Esophagus squamous epithelium (tissue), 5 donors: ENCODE measurements around the gene TNFRSF18. TPM values are rescaled to one million over a fixed set of nuclear protein-coding genes. Genes with fewer than 3 reads are reported as not detected.

Experiments
- DNase-seq: peaks from one replicate; lab custom pipeline; 2025; lab: John Stamatoyannopoulos, UW
- H3K27ac ChIP-seq, 4 donors: fragments of 200-600 bp; sonication (generic); one replicate each; pipeline ENCODE4 v1.5.1; 2016 to 2019; ENCODE audit warnings: mild to moderate bottlenecking in 1 of 4
- H3K27me3 ChIP-seq, 4 donors: fragments of 200-600 bp; sonication (generic); 1 replicate in 3 of 4; 2 replicates in 1 of 4; pipeline versions ENCODE4 v1.5.1 to v1.6.0; 2017 to 2021; ENCODE audit warnings: antibody characterized with exemption in 1 of 4
- H3K36me3 ChIP-seq, 3 donors: fragments of 200-600 bp; sonication (generic); one replicate each; pipeline ENCODE4 v1.5.1; 2016 to 2019
- H3K4me1 ChIP-seq, 3 donors: fragments of 200-600 bp; sonication (generic); one replicate each; pipeline ENCODE4 v1.5.1; 2017 to 2019
- H3K4me3 ChIP-seq, 4 donors: fragments of 200-600 bp; sonication (generic); 1 replicate in 3 of 4; 2 replicates in 1 of 4; pipeline ENCODE4 v1.5.1; 2016 to 2019; ENCODE audit warnings: mild to moderate bottlenecking in 2 of 4, moderate library complexity in 1 of 4
- H3K9me3 ChIP-seq, 3 donors: fragments of 200-600 bp; sonication (generic); one replicate each; pipeline ENCODE4 v1.5.1; 2016 to 2019
- CTCF ChIP-seq, 6 experiments: fragments of 450-650 bp in 4 of 6; fragments of 200-600 bp in 2 of 6; sonication (generic) in 2 of 6; IDR thresholded peaks; one replicate each; pipeline ENCODE4 v1.5.1; 2016 to 2019; ENCODE audit warnings: antibody characterized with exemption in 6 of 6, mild to moderate bottlenecking in 4 of 6, moderate library complexity in 4 of 6
- POLR2A ChIP-seq, 4 donors: fragments of 450-650 bp; IDR thresholded peaks; one replicate each; pipeline ENCODE4 v1.6.1; 2017; ENCODE audit warnings: antibody characterized with exemption in 4 of 4, mild to moderate bottlenecking in 4 of 4, moderate library complexity in 3 of 4
- WGBS, 2 donors: methylation state at CpG; one replicate each; pipeline ENCODE4 v1.1.5; 2018; 5-methylcytosine and 5-hydroxymethylcytosine counted together
- intact Hi-C: fragments of 100-400 bp; cut with DNase I; formaldehyde crosslinking; loops from one replicate; pipeline ENCODE4 v1.15.0; 2022
- total RNA-seq, 4 donors: library from RNA; depleted of rRNA; stranded (reverse); fragments of >200 nt; gene quantifications; one replicate each; pipeline ENCODE4 v1.1.0, GENCODE V29; 2016
- donor health status: DM: yes; HTN: yes; CAD: no.

Gene TNFRSF18
- total RNA-seq, 4 donors from 2014 or later = 2.0 to 21.0 (median 2.8) TPM

- Histone ChIP-seq H3K27me3 (peaks cover 0 to 65% (median 12%) of the 10 kb centered on the region in 4 donors), H3K27ac (no peak overlapping the region), H3K36me3 (peaks cover 0 to 2% (median 0%) of the 10 kb centered on the region in 3 donors), H3K9me3 (no peaks in the 10 kb centered on the region), H3K4me3 (peak overlapping the region in 1 of 4 donors; percentile 9), H3K4me1 (peaks cover 7 to 47% (median 32%) of the 10 kb centered on the region in 3 donors)
- no CpG with 5 or more reads among the region's 11 CpGs for WGBS, 2 donors
- intact Hi-C loops = loop anchor here (10.0 kb wide), 1 partner anchor 116 kb away; no protein-coding TSS in a partner anchor
- TF ChIP-seq POLR2A (IDR thresholded peaks at IDR 0.05) = no peak
- no peak for TF ChIP-seq CTCF (IDR thresholded peaks at IDR 0.05)
- DNase-seq = no peak
Observed at GRCh38 chr1:1240348-1240732, 33.9 kb upstream of the TNFRSF18 start.

GRCh38 chr1:1239614-1240347, 33.4 kb upstream of the TNFRSF18 start:
- H3K4me1 ChIP-seq = peaks cover 7 to 47% (median 32%) of the 10 kb centered on the region in 3 donors
- 36 to 60% methylated on average over 4 to 5 of the region's 30 CpGs for WGBS, 2 donors
- DNase-seq = no peak
- H3K36me3 ChIP-seq = peaks cover 0 to 8% (median 0%) of the 10 kb centered on the region in 3 donors
- H3K9me3 ChIP-seq = no peaks in the 10 kb centered on the region
- no peak for TF ChIP-seq POLR2A (IDR thresholded peaks at IDR 0.05)
- intact Hi-C loops = loop anchor here (10.0 kb wide), 1 partner anchor 115 kb away; no protein-coding TSS in a partner anchor
- peaks cover 0 to 62% (median 11%) of the 10 kb centered on the region in 4 donors for H3K27me3 ChIP-seq
- H3K27ac ChIP-seq = no peak overlapping the region
- H3K4me3 ChIP-seq = no peak overlapping the region

GRCh38 chr1:1239227-1239613, 32.8 kb upstream of the TNFRSF18 start:
- Histone ChIP-seq H3K4me1 (peaks cover 7 to 47% (median 32%) of the 10 kb centered on the region in 3 donors), H3K4me3 (no peak overlapping the region), H3K9me3 (no peaks in the 10 kb centered on the region), H3K27ac (no peak overlapping the region), H3K27me3 (peaks cover 0 to 62% (median 11%) of the 10 kb centered on the region in 4 donors), H3K36me3 (peaks cover 0 to 12% (median 0%) of the 10 kb centered on the region in 3 donors)
- no peak for DNase-seq
- WGBS, 2 donors = no CpG with 5 or more reads among the region's 15 CpGs
- intact Hi-C loops = no loop called here
- no peak for TF ChIP-seq CTCF (IDR thresholded peaks at IDR 0.05)
- no peak for TF ChIP-seq POLR2A (IDR thresholded peaks at IDR 0.05)

- no peak for DNase-seq
- Histone ChIP-seq H3K27ac (no peak overlapping the region), H3K36me3 (peaks cover 0 to 17% (median 0%) of the 10 kb centered on the region in 3 donors), H3K27me3 (peaks cover 0 to 58% (median 11%) of the 10 kb centered on the region in 4 donors), H3K4me3 (no peak overlapping the region), H3K4me1 (peaks cover 7 to 52% (median 32%) of the 10 kb centered on the region in 3 donors), H3K9me3 (no peaks in the 10 kb centered on the region)
- TF ChIP-seq POLR2A (IDR thresholded peaks at IDR 0.05) (no peak), CTCF (IDR thresholded peaks at IDR 0.05) (no peak)
- intact Hi-C loops = no loop called here
- WGBS, 2 donors = 60 to 100% methylated on average over 1 of the region's 19 CpGs
Observed at GRCh38 chr1:1238702-1239178, 32.3 kb upstream of the TNFRSF18 start.

- H3K9me3 ChIP-seq = no peaks in the 10 kb centered on the region
- H3K36me3 ChIP-seq = peaks cover 0 to 18% (median 0%) of the 10 kb centered on the region in 3 donors
- intact Hi-C loops = no loop called here
- H3K27ac ChIP-seq = no peak overlapping the region
- no CpG with 5 or more reads among the region's 48 CpGs for WGBS, 2 donors
- no peak for DNase-seq
- TF ChIP-seq CTCF (IDR thresholded peaks at IDR 0.05) = no peak
- no peak for TF ChIP-seq POLR2A (IDR thresholded peaks at IDR 0.05)
- no peak overlapping the region for H3K4me3 ChIP-seq
- peaks cover 0 to 52% (median 11%) of the 10 kb centered on the region in 4 donors for H3K27me3 ChIP-seq
- H3K4me1 ChIP-seq = peaks cover 9 to 59% (median 33%) of the 10 kb centered on the region in 3 donors
Observed at GRCh38 chr1:1237874-1238701, 31.7 kb upstream of the TNFRSF18 start.
